H9 (cell line): Measurements from ENCODE around the gene B3GLCT. TPM values are rescaled to one million over a fixed set of nuclear protein-coding genes. Genes with fewer than 3 reads are reported as not detected.

Source experiments
- DNase-seq: peaks from one replicate; pipeline ENCODE4 v3.0.0-alpha.2; 2017
- H2AFZ ChIP-seq: one replicate; pipeline ENCODE4 v1.6.1; 2013; ENCODE audit warnings: mild to moderate bottlenecking, low read length, control low read depth, moderate library complexity
- H2AK5ac ChIP-seq: 2 replicates; pipeline ENCODE4 v1.6.1; 2013; ENCODE audit warnings: low read length, control low read depth, mixed read lengths; ENCODE audit not compliant: insufficient read length
- H2BK120ac ChIP-seq: one replicate; pipeline ENCODE4 v1.6.1; 2013; ENCODE audit warnings: low read depth, mild to moderate bottlenecking, low read length, control low read depth, inconsistent platforms; ENCODE audit not compliant: poor library complexity, severe bottlenecking
- H2BK12ac ChIP-seq: 2 replicates; pipeline ENCODE4 v1.6.1; 2013; ENCODE audit warnings: low read length, control low read depth, mixed read lengths, low read depth; ENCODE audit not compliant: insufficient read length
- H2BK15ac ChIP-seq: 2 replicates; pipeline ENCODE4 v1.6.1; 2013; ENCODE audit warnings: low read depth, low read length, control low read depth
- H2BK20ac ChIP-seq: one replicate; pipeline ENCODE4 v1.6.1; 2013; ENCODE audit warnings: low read depth, mild to moderate bottlenecking, low read length, control low read depth, inconsistent platforms; ENCODE audit not compliant: poor library complexity, severe bottlenecking
- H2BK5ac ChIP-seq: 2 replicates; pipeline ENCODE4 v1.6.1; 2013; ENCODE audit warnings: low read length, control low read depth, mixed read lengths; ENCODE audit not compliant: insufficient read length
- H3K14ac ChIP-seq: 2 replicates; pipeline ENCODE4 v1.6.1; 2013; ENCODE audit warnings: low read length, control low read depth; ENCODE audit not compliant: insufficient read depth
- H3K18ac ChIP-seq: 2 replicates; pipeline ENCODE4 v1.6.1; 2013; ENCODE audit warnings: low read depth, mild to moderate bottlenecking, mixed read lengths, low read length, control low read depth; ENCODE audit not compliant: insufficient read length
- H3K23ac ChIP-seq: 2 replicates; pipeline ENCODE4 v1.6.1; 2013; ENCODE audit warnings: low read length, control low read depth, mixed read lengths, low read depth; ENCODE audit not compliant: insufficient read length
- H3K23me2 ChIP-seq: 2 replicates; pipeline ENCODE4 v1.6.1; 2013; ENCODE audit warnings: low read depth, mild to moderate bottlenecking, mixed read lengths, low read length, control low read depth; ENCODE audit not compliant: insufficient read length, poor library complexity, severe bottlenecking
- H3K27ac ChIP-seq: 2 replicates; pipeline ENCODE4 v1.5.1; 2013; ENCODE audit warnings: low read length, control low read depth, mixed read lengths, low read depth; ENCODE audit not compliant: insufficient read length
- H3K27me3 ChIP-seq: 2 replicates; pipeline ENCODE4 v1.6.1; 2013; ENCODE audit warnings: low read length, control low read depth, inconsistent platforms; ENCODE audit not compliant: insufficient read depth
- H3K4ac ChIP-seq: 2 replicates; pipeline ENCODE4 v1.6.1; 2013; ENCODE audit warnings: low read depth, mild to moderate bottlenecking, control low read depth, inconsistent platforms, low read length, moderate library complexity
- H3K4me1 ChIP-seq: 2 replicates; pipeline ENCODE4 v1.6.1; 2013; ENCODE audit warnings: low read length, control low read depth, inconsistent platforms; ENCODE audit not compliant: insufficient read depth
- H3K4me2 ChIP-seq: 2 replicates; pipeline ENCODE4 v1.6.1; 2013; ENCODE audit warnings: low read length, control low read depth, mixed read lengths; ENCODE audit not compliant: insufficient read length, insufficient read depth
- H3K56ac ChIP-seq: 2 replicates; pipeline ENCODE4 v1.6.1; 2013; ENCODE audit warnings: low read depth, mild to moderate bottlenecking, mixed read lengths, low read length, control low read depth; ENCODE audit not compliant: insufficient read length
- H3K79me1 ChIP-seq: 2 replicates; pipeline ENCODE4 v1.6.1; 2013; ENCODE audit warnings: low read depth, mild to moderate bottlenecking, moderate library complexity, low read length, control low read depth, inconsistent platforms; ENCODE audit not compliant: insufficient read depth, poor library complexity, severe bottlenecking
- H3K79me2 ChIP-seq: 2 replicates; pipeline ENCODE4 v1.6.1; 2013; ENCODE audit warnings: low read length, control low read depth, inconsistent platforms; ENCODE audit not compliant: insufficient read depth
- H3K9ac ChIP-seq: 2 replicates; pipeline ENCODE4 v1.6.1; 2013; ENCODE audit warnings: low read length, control low read depth, mixed read lengths; ENCODE audit not compliant: insufficient read length; ENCODE audit errors: extremely low read depth
- H3K9me3 ChIP-seq: one replicate; pipeline ENCODE4 v1.6.1; 2013; ENCODE audit warnings: low read depth, low read length, inconsistent platforms; ENCODE audit not compliant: control insufficient read depth
- H3T11ph ChIP-seq: one replicate; pipeline ENCODE4 v1.6.1; 2013; ENCODE audit warnings: mild to moderate bottlenecking, low read length, control low read depth, inconsistent platforms
- H4K20me1 ChIP-seq: one replicate; pipeline ENCODE4 v1.6.1; 2013; ENCODE audit not compliant: control insufficient read depth, insufficient read length, insufficient read depth
- H4K5ac ChIP-seq: 2 replicates; pipeline ENCODE4 v1.6.1; 2013; ENCODE audit warnings: low read depth, mild to moderate bottlenecking, mixed read lengths, low read length, control low read depth; ENCODE audit not compliant: insufficient read length
- H4K8ac ChIP-seq: replicated peaks from 2 replicates; pipeline ENCODE4 v1.6.1; 2013; ENCODE audit warnings: low read length, control low read depth, mixed read lengths, low read depth; ENCODE audit not compliant: insufficient read length
- H4K91ac ChIP-seq: 2 replicates; pipeline ENCODE4 v1.6.1; 2013; ENCODE audit warnings: low read depth, mild to moderate bottlenecking, moderate library complexity, mixed read lengths, low read length, control low read depth; ENCODE audit not compliant: insufficient read length
- H3K27ac Mint-ChIP-seq, 3 experiments: 2 replicates in 2 of 3; 3 replicates in 1 of 3; pipeline ENCODE4 v1.8.0; 2020 to 2021; ENCODE audit warnings: mixed read lengths in 3 of 3, mild to moderate bottlenecking in 1 of 3, moderate library complexity in 1 of 3
- H3K27me3 Mint-ChIP-seq: 2 replicates; pipeline ENCODE4 v1.8.0; 2021; ENCODE audit warnings: low read depth, mild to moderate bottlenecking, moderate library complexity, mixed read lengths
- H3K36me3 Mint-ChIP-seq, 3 experiments: 2 replicates in 2 of 3; 3 replicates in 1 of 3; pipeline ENCODE4 v1.8.0; 2020 to 2021; ENCODE audit warnings: low read depth in 3 of 3, mixed read lengths in 3 of 3; ENCODE audit not compliant: insufficient read depth in 1 of 3
- H3K4me1 Mint-ChIP-seq, 2 experiments: 2 replicates each; pipeline ENCODE4 v1.8.0; 2020; ENCODE audit warnings: mixed read lengths in 2 of 2
- H3K4me3 Mint-ChIP-seq, 2 experiments: 2 replicates in 1 of 2; 3 replicates in 1 of 2; pipeline ENCODE4 v1.8.0; 2020 to 2021; ENCODE audit warnings: mild to moderate bottlenecking in 2 of 2, mixed read lengths in 2 of 2, moderate library complexity in 1 of 2
- H3K9me3 Mint-ChIP-seq, 2 experiments: 2 replicates in 1 of 2; 3 replicates in 1 of 2; pipeline ENCODE4 v1.8.0; 2020; ENCODE audit warnings: mild to moderate bottlenecking in 2 of 2, mixed read lengths in 2 of 2, moderate library complexity in 1 of 2
- WGBS: extraction: QIAGEN DNeasy Blood & Tissue Kit; methylation state at CpG from one replicate; pipeline ENCODE4 v1.1.7; 2013; ENCODE audit warnings: missing lambda C conversion rate, low lambda C conversion rate, mixed read lengths; ENCODE audit not compliant: insufficient read length; ENCODE audit errors: extremely low coverage; 5-methylcytosine and 5-hydroxymethylcytosine counted together
- total RNA-seq: library from RNA; stranded (reverse); gene quantifications from 2 replicates; pipeline ENCODE4 v1.2.1, GENCODE V29; 2021
- TF ChIP-seq, protein P1 (sequence below): fragments of 200-600 bp; sonication (generic); conservative IDR thresholded peaks from 3 replicates; pipeline ENCODE4 v1.8.0; 2021; ENCODE audit warnings: antibody characterized with exemption, mild to moderate bottlenecking

The B3GLCT gene
- total RNA-seq, 1 experiment from 2014 or later = 5.4 TPM

GRCh38 chr13:31331068-31331467, 131.3 kb downstream of the B3GLCT start:
- H3K4me1 ChIP-seq = no peaks in the 10 kb centered on the region
- TF ChIP-seq, protein P1, sequence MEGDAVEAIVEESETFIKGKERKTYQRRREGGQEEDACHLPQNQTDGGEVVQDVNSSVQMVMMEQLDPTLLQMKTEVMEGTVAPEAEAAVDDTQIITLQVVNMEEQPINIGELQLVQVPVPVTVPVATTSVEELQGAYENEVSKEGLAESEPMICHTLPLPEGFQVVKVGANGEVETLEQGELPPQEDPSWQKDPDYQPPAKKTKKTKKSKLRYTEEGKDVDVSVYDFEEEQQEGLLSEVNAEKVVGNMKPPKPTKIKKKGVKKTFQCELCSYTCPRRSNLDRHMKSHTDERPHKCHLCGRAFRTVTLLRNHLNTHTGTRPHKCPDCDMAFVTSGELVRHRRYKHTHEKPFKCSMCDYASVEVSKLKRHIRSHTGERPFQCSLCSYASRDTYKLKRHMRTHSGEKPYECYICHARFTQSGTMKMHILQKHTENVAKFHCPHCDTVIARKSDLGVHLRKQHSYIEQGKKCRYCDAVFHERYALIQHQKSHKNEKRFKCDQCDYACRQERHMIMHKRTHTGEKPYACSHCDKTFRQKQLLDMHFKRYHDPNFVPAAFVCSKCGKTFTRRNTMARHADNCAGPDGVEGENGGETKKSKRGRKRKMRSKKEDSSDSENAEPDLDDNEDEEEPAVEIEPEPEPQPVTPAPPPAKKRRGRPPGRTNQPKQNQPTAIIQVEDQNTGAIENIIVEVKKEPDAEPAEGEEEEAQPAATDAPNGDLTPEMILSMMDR = no peak
- no peak overlapping the region for H4K91ac ChIP-seq
- no peaks in the 10 kb centered on the region for H4K20me1 ChIP-seq
- no peak overlapping the region for H3K14ac ChIP-seq
- no CpG with 5 or more reads among the region's 4 CpGs for WGBS
- H2AFZ ChIP-seq = no peak overlapping the region
- H3K18ac ChIP-seq = no peak overlapping the region
- no peak overlapping the region for H3K23ac ChIP-seq
- H4K8ac ChIP-seq = no peak overlapping the region
- Mint-ChIP-seq H3K36me3 (no peaks in the 10 kb centered on the region; a peak in 2 of 7 replicates), H3K4me3 (no peak overlapping the region), H3K4me1 (peaks cover 8 to 9% of the 10 kb centered on the region in 2 experiments), H3K9me3 (peaks cover 0 to 2% of the 10 kb centered on the region in 2 experiments; a peak in 3 of 5 replicates), H3K27ac (no peak overlapping the region), H3K27me3 (no peaks in the 10 kb centered on the region; the same call in 1 of the 2 replicates)
- no peak for DNase-seq
- H3K27ac ChIP-seq = no peak overlapping the region
- no peak overlapping the region for H3K9ac ChIP-seq
- H2BK120ac ChIP-seq = no peak overlapping the region
- H3K79me1 ChIP-seq = no peaks in the 10 kb centered on the region
- no peak overlapping the region for H2BK5ac ChIP-seq
- H3K79me2 ChIP-seq = no peaks in the 10 kb centered on the region
- H3K4ac ChIP-seq = no peak overlapping the region
- H2BK12ac ChIP-seq = no peak overlapping the region
- no peak overlapping the region for H3T11ph ChIP-seq
- H3K56ac ChIP-seq = no peak overlapping the region
- no peak overlapping the region for H2BK15ac ChIP-seq
- no peaks in the 10 kb centered on the region for H3K23me2 ChIP-seq
- no peaks in the 10 kb centered on the region for H3K9me3 ChIP-seq
- H2BK20ac ChIP-seq = no peak overlapping the region
- H3K27me3 ChIP-seq = no peaks in the 10 kb centered on the region
- H2AK5ac ChIP-seq = no peak overlapping the region
- H4K5ac ChIP-seq = no peak overlapping the region
- H3K4me2 ChIP-seq = no peak overlapping the region
